Measurements from ENCODE around the gene DOCK1.
A peak's percentile ranks its signal among the peaks of the same experiment; 100 is the strongest.

The DOCK1 gene

GRCh38 chr10:127149501-127150081 is 244.4 kb downstream of the DOCK1 start:
- peak in 1 of 3 donors; percentile 5 for DNase-seq

GRCh38 chr10:127150136-127150535 is 244.9 kb downstream of the DOCK1 start:
- peak; percentile 69 to 81 (median 77) for DNase-seq

GRCh38 chr10:127151541-127151940 is 246.3 kb downstream of the DOCK1 start:
- no peak for DNase-seq

GRCh38 chr10:127151981-127152699 is 246.9 kb downstream of the DOCK1 start:
- DNase-seq: no peak

DNA sequence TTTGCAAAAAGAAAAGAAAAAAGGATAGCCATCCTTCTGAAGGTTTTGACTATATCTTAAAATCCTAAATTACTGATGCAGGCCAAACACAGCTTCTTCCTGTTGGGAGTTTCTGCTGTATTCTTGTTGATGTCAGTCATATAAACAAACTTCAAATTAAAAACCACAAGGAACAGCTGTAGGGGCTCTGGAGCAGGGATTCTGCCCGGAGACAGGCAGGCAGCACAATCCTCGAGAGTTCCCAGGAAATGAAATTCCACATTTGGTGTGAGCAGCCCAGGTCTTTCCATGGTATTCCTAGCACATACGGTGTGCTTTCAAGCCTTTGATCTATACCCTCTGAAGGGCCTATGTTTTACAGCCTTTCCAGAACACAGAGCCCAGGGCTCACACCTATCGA is 248.0 kb downstream of the DOCK1 start:
- DNase-seq: no peak

GRCh38 chr10:127154831-127155620 is 249.8 kb downstream of the DOCK1 start:
- DNase-seq: no peak

- no peak for DNase-seq
Measured at GRCh38 chr10:127157089-127157488, 251.9 kb downstream of the DOCK1 start.

DNA sequence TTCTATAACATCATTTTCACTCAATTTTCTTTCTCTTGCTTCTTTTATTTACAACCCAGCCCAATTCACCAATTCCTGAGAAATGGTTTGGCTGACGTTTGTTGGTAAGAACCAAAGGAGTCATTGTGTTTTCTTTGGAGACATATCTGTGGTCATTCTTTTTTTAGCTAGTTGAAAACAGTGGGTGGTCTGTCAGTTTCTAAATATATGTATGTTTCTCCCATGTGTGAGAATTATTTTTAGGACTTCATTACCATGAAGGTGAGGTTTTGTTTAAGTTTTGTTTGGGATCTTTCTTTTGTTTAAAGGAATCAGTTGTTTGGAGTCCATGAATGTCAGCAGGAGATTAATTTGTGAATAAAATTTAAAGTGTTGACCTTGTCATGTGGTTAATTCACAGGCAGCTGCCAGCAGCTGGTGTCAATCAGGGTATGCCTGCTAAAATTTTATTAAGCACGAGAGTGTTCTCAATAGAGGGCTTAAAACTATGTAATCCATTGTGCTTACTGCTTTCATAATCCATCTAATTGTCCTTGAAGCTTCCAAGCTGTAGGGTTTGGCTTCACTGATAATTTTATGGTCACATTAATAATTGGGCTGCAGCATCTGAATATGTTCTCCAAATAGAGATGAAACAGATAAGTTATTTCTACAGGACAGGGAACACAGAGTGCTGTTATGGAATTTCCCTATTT is 252.4 kb downstream of the DOCK1 start:
- DNase-seq: no peak

DNA sequence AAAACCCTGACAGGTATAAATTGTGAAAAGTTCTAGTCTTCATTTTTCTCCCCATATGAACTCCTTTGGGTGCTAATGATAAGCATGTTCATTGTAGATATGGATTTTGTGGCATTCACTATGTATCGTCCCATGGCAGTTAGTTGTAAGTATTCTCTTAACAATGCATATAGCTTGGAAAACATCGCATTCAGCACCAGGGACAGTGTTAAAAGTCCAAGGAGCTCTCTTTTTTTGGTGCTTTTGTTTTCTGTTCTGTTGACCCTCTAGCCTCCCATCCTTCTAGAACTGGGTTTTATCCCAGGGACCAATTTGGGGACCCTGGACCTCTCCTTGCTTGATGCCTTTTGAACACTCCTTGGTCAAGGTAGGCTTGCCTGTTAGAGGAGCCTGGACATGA is 253.4 kb downstream of the DOCK1 start:
- no peak for DNase-seq

DNA sequence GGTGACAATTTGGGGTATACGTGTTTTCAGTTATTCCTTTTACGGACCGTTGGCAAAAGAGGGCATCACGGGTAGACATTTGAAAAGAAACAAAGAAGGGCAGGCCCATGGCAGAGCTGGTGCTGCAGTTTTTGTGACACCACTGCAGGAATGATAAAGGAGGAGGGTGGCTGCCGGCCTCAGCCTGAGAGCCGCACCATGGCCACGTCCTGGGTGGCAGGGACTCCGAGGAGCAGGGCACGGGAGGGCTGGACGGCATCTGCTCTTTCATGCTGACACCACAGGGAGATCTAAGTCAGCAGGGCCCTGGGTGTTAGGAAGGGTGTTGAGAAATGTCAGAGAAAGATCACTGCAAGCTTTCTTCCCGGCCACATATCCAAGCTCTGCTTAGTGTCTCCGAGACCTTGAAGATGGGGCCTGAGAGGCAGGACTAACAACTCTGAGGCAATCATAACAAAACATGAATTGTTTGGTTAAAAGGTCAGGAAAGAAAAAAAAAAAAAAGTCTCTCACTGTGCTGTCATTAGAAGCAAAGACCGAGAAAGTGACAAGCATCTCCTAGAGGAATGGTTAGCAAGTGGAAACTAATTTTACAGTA is 254.5 kb downstream of the DOCK1 start:
- DNase-seq: no peak

DNA sequence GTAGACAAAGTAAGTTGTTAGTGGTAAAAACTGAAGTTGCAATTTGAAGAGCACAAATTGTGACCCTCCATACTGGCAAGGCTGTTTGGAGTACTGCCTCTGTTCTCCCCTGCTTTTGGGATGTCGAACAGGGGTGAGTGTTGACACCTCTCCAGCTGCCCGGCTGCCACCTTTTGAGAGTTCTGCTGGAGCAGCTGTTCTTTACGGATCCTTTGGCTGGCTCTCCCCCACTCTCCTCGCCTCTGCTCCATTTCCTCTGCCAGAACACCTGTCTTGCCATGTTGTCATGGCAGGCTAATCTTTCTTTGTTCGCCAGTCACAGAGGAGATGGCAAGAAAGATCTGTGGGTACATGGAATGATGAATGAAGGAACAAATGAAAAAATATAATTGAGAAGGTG is 256.3 kb downstream of the DOCK1 start:
- DNase-seq: no peak

- no peak for DNase-seq
Measured at GRCh38 chr10:127162841-127163240, 257.6 kb downstream of the DOCK1 start.

DNA sequence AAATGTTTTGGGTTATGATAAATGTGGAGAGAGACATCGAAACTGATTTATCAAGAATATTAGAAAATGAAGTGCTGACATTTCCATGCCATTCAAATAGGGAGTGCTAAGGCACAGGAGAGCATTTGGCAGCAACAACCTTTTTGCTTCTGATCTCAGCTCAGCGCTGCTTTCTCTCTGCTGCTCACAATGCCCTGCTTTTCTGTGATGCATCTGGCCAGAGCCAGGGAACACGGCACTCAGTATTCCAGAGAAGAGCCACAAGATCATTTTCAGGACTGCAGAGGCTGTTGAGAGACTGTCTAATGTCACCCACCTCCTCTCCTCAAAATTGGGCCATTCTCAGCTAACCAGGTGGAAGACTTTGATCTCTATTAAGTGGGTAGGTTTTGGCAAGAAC is 263.0 kb downstream of the DOCK1 start:
- no peak for DNase-seq

- no peak for DNase-seq
Measured at GRCh38 chr10:127174866-127175265, 269.6 kb downstream of the DOCK1 start.

- DNase-seq: no peak
Measured at GRCh38 chr10:127175357-127176110, 270.3 kb downstream of the DOCK1 start.

GRCh38 chr10:127176649-127177048 is 271.4 kb downstream of the DOCK1 start:
- DNase-seq: no peak

DNA sequence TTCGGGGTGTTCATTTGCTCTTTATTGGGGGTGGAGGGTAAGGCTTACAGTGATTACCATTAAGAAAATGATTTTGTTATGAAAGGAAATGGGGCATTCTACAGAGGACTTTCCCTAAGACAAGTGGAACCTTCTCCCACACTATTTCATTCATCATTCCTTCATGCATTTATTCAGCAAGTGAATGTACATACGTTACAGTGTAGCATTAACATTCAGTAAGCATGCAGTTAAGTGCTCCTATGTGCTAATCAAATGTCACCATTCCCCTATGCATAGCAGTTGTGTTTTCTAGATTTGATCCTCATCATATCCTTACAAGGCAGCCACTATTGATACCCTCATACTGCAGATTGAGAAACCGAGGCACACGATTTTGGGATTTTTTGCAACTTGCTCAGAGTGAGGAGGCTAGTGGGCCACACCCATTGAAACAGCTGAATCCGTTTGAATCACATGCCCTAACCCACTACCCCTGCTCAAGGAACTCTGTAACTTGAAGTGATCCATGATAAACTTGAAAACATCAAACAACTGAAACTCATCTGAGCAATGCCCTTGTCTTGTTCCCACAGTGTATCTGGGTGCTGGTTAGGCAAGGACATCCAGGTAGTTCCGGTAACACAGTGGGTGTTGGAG is 274.5 kb downstream of the DOCK1 start:
- no peak for DNase-seq

DNA sequence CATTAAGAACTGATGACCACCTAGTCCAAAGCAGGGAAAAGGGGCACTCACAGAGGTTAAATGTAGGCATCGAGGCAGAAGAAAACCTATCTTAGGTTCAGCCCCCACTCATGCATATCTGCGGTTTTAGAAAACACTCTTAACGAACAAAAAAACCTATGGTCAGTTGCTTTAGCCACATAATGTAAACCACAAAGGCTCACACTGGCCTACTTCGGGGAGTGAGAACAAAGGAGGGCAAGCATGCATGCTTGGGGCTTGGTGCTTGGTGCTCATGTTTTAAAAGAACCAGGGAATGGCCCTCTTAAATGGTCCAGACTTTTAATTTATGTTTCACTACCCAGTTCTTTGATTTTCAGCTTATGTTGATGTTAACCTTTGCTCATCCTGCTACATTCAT is 276.9 kb downstream of the DOCK1 start:
- no peak for DNase-seq

- no peak for DNase-seq
Measured at GRCh38 chr10:127184582-127184981, 279.4 kb downstream of the DOCK1 start.

GRCh38 chr10:127186813-127187212 is 281.6 kb downstream of the DOCK1 start:
- no peak for DNase-seq

- DNase-seq: no peak
Measured at GRCh38 chr10:127189226-127189625, 284.0 kb downstream of the DOCK1 start.

GRCh38 chr10:127190427-127190826 is 285.2 kb downstream of the DOCK1 start:
- DNase-seq: no peak

Measured in suppressor macrophage treated with lipopolysaccharide for 1 hour (primary cell).